GM04504 (cell line): Measurements from ENCODE around the gene SOCS4.
"Not testable (repeated sequence)": the region's sequence is repeated elsewhere in the genome, so short reads cannot be mapped to it uniquely, and the experiment has no call there.

Experiments
- DNase-seq: peaks from one replicate; pipeline ENCODE4 v3.0.0-alpha.2; 2012; ENCODE audit warnings: low read depth

The SOCS4 gene

GRCh38 chr14:55026793-55027561 lies at the start of gene SOCS4, which contains the start of gene WDHD1:
Gene SOCS4 (plus strand): TSS chr14:55027236. CDS start chr14:55043042, 15,806 bp downstream.
Gene WDHD1 (minus strand): TSS chr14:55027099. CDS start chr14:55026787, 312 bp downstream.
- peak; percentile 86 for DNase-seq

DNA sequence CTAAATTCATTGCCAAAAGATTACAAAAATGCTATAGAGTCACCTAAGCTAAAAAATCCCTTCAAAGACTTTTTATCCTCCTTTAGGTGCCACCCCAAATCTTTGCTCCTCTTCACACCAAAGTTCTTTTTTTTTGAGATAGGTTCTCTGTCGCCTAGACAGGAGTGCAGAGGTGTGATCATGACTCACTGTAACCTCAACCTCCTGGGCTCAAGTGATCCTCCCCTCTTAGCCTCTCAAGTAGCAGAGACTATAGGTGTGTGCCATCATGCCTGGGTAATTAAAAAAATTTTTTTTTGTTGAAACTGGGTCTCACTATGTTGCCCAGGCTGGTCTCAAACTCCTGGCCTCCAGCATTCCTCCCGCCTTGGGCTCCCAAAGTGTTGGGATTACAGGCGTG lies 48.0 kb upstream of the SOCS4 start:
- DNase-seq = no peak

- DNase-seq = no peak
Observed at GRCh38 chr14:54981698-54982097, 45.3 kb upstream of the SOCS4 start.

DNA sequence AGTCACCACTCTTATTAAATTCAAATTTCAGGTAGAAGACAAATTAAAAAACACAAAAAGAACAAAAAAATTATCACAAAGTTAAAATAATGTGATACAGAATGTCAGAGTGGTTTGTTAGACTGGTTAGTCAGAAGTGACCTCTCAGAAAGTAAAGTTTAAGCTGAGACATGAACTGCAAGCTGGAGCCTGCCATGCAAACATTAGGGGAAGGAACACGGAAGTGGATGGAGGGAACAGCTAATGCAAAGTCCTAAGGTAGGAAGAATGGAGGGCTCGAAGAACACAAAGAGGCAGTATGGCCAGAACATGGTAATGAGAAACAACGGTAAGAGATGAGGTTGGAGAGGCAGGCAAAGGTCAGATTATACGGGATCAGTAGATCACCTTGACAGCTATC lies 41.9 kb upstream of the SOCS4 start:
- no peak for DNase-seq

DNA sequence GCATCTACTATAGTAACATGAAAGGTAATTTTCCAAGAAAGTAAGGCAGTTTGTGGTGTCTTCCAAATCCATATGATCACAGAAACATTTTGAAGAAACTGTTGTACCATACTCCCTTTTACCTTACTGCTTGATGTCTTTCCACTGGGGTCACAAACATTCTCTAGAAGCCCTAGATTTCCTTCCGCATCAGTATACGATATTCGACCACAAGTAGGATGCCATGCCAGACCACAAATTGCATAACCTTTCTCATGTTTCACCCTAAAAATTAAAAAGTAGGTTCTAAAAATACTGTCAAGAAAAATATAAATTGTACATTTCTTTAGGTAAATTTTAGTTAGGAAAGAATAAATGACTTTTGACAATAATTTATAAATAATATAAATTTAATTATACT lies 26.7 kb upstream of the SOCS4 start:
- DNase-seq = no peak

- no peak for DNase-seq
Observed at GRCh38 chr14:55005071-55005470, 22.0 kb upstream of the SOCS4 start.

- DNase-seq = no peak
Observed at GRCh38 chr14:55015006-55015405, 12.0 kb upstream of the SOCS4 start.

- no peak for DNase-seq
Observed at GRCh38 chr14:55019968-55020554, 7.0 kb upstream of the SOCS4 start.

- not testable (repeated sequence) for DNase-seq
Observed at GRCh38 chr14:55024365-55024764, 2.7 kb upstream of the SOCS4 start.

DNA sequence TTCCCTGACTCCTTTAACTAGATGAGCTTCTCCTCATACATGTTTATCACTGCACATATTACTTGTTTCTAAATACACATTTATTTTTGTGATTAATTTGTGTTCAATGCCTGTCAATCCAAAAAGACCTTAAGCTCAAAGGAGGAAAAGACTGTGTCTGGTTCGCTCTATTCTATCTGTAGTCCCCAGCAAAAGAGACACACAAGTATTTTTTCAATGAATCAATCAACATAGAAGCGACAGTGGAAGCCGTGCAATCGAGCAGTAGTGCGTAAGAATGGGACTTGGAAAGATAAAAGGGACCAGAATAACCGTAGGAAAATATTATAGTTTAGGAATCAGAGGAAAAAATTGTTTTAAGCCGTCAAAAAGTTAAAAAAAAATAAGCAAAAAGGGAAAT lies 1.1 kb upstream of the SOCS4 start:
- no peak for DNase-seq

GRCh38 chr14:55026441-55026792 lies 619 bp upstream of the SOCS4 start:
- no peak for DNase-seq

DNA sequence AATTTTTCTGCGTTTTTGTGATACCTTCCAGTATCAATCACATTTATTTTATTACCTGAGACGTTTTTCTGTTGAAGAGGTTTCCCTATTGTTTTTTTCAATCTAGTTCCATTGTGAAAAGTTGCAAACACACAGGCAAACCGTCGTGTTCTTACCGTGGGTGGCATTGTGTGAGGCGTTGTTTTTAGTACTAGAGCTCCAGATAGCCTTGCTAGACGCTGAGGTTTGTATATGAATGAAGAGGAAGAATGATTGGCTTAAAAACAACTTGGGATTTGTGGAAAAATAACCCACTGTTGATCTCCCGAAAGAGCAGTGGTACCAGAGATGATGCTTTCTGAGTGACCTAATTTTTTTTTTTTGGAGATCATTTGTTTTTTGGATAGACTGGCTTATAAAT lies 1.0 kb downstream of the SOCS4 start:
- no peak for DNase-seq

DNA sequence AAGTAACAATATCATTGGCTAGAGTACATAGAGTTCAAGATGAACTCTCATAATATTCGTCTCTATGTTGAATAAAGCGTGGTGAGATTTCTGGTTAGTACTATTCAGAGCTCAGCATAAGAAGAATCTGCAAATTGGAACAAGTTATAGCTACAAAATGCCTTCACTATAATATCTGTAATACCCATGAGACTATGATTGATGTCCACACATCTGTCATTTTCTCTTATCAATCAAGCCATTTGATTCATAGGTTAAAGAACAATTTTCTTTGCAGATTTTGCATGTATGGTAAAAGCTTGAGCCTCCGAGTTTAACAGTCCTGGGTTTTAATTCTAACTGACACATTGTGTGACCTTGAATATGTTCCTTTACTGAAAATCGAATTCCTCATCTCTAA lies 1.4 kb downstream of the SOCS4 start:
- no peak for DNase-seq

GRCh38 chr14:55031190-55031589 lies 4.2 kb downstream of the SOCS4 start:
- no peak for DNase-seq

- DNase-seq = not testable (repeated sequence)
Observed at GRCh38 chr14:55037995-55038394, 11.0 kb downstream of the SOCS4 start.

DNA sequence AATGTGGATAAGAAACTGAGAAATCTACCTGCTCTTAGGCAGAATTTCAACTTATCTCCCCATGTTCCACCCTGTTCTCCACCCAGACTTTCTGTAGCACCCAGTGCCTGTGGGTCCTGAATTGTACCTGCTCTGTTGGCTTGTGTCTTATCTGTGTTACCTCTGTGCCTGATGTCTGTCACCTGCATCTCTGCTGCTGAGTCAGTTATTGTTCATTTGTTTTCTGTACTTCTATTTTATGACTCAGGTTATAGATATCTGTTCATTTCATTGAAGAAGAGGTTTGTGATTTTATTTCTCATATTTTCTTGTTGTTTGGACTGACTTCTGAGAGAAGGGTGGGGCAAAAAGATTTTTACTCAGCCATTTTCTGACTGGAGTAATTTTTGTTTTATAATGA lies 11.7 kb downstream of the SOCS4 start:
- DNase-seq = no peak

DNA sequence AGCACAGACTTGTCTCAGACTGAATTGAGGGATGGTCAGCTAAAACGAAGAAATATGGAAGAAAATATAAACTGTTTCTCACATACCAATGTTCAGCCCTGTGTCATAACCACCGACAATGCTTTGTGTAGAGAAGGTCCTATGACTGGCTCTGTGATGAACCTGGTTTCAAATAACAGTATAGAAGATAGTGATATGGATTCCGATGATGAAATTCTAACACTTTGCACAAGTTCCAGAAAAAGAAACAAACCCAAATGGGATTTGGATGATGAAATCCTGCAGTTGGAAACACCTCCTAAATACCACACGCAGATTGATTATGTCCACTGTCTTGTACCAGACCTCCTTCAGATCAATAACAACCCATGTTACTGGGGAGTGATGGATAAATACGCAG lies 16.5 kb downstream of the SOCS4 start:
- no peak for DNase-seq

DNA sequence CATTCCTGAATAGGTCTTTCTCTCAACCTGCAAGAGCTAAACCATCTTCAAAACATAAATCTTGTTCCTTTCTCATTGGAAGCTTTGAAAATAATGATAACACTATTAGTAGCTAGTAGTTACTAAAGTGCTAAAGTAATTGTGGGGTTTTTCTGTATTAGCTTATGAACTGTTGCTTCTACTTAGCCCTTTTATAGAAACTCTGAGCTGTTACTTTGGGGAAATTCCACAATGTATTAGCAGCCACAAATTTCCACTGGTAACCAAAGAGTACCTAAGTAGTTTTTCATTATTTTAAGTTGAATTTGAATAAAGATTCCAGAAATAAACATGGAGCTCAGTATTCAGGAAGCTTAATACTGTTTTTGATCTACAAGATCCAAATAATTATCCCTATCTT lies 18.1 kb downstream of the SOCS4 start:
- no peak for DNase-seq

DNA sequence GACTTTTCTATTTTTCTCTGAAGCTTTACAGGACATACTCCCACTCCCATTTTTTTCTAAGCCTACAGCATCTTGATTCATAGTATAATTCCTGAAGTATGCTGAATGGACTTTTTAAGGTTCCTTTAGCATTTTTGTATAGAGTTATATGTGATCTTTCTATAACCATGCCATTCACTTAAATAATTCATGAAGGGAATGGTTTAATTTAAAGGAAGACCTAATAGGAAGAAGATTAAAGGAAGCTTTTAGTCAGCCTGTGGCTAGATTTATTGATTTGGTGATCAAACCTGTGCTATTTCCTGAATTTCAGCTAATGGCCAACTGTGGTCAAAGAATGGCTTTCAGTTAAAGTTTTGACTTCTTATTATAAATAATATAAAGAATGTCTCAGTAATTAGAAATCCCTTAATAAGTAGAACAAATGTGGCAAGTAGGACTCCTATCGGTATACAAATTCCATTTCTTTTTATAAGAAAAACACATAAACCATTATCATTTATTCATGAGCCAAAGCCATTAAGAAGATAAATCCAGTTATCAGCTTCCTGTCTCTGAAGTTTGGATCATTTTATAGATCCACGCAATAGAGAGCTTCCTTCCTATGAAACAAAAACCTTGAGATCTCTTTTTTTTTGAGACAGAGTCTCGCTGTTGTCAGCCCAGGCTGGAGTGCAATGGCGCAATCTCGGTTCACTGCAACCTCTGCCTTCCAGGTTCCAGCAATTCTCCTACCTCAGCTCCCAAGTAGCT lies 20.4 kb downstream of the SOCS4 start:
- DNase-seq = no peak

- DNase-seq = no peak
Observed at GRCh38 chr14:55048900-55049436, 21.9 kb downstream of the SOCS4 start.

DNA sequence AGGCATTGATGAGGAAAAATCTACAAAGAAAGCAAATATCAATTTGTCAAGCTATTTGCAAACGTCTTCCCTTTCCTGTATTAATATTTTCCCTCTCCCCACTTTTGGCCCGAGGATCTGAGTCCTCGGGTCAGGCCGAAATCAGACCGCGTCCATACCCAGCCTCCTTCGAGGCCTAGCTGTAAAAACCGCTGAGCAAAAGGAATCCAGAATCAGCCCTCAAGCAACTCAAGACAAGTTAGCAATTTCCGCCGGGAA lies 24.1 kb downstream of the SOCS4 start:
- DNase-seq = no peak

GRCh38 chr14:55051423-55052268 lies 24.6 kb downstream of the SOCS4 start, which contains the start of gene MAPK1IP1L:
Gene MAPK1IP1L (plus strand): TSS chr14:55051647. CDS start chr14:55061684, 10,037 bp downstream.
- peak; percentile 85 for DNase-seq
